Measurements from ENCODE around the gene MRGPRF. TPM values are rescaled to one million over a fixed set of nuclear protein-coding genes. Genes with fewer than 3 reads are reported as not detected.
"Not testable (repeated sequence)": the region's sequence is repeated elsewhere in the genome, so short reads cannot be mapped to it uniquely, and the experiment has no call there.

Gene MRGPRF
- polyA plus RNA-seq, 1 donor from 2014 or later = not detected

- Histone ChIP-seq H3K79me2 (replicated peaks; ENCODE audit: insufficient read depth, low read length) (no peaks in the 10 kb centered on the region), H3K9me3 (ENCODE audit: low read length) (no peaks in the 10 kb centered on the region), H3K27ac (ENCODE audit: low read length) (no peak overlapping the region), H3K27me3 (ENCODE audit: insufficient read depth, low read depth, low read length) (no peaks in the 10 kb centered on the region), H2AFZ (ENCODE audit: low read depth, low read length) (no peak overlapping the region), H3K36me3 (ENCODE audit: insufficient read depth, low read length) (no peaks in the 10 kb centered on the region), H3K4me2 (ENCODE audit: low read length) (no peak overlapping the region), H3K9ac (ENCODE audit: low read length) (no peak overlapping the region), H3K9me2 (ENCODE audit: insufficient read depth, low read length) (no peaks in the 10 kb centered on the region), H3K4me3 (ENCODE audit: low read length) (no peak overlapping the region), H4K20me1 (ENCODE audit: insufficient read depth) (no peaks in the 10 kb centered on the region), H3F3A (ENCODE audit: insufficient read depth, low read length, poor library complexity, severe bottlenecking) (no peaks in the 10 kb centered on the region)
- TF ChIP-seq POLR2AphosphoS5 (IDR thresholded peaks at IDR 0.05) (no peak), TAF1 (IDR thresholded peaks at IDR 0.05; ENCODE audit: low read depth) (no peak), RAD21 (conservative IDR thresholded peaks at IDR 0.05) (no peak), SMC3 (conservative IDR thresholded peaks at IDR 0.05; ENCODE audit: poor library complexity) (no peak), EP300 (conservative IDR thresholded peaks at IDR 0.05; ENCODE audit: poor library complexity, severe bottlenecking) (no peak)
- TF ChIP-seq, protein P1, sequence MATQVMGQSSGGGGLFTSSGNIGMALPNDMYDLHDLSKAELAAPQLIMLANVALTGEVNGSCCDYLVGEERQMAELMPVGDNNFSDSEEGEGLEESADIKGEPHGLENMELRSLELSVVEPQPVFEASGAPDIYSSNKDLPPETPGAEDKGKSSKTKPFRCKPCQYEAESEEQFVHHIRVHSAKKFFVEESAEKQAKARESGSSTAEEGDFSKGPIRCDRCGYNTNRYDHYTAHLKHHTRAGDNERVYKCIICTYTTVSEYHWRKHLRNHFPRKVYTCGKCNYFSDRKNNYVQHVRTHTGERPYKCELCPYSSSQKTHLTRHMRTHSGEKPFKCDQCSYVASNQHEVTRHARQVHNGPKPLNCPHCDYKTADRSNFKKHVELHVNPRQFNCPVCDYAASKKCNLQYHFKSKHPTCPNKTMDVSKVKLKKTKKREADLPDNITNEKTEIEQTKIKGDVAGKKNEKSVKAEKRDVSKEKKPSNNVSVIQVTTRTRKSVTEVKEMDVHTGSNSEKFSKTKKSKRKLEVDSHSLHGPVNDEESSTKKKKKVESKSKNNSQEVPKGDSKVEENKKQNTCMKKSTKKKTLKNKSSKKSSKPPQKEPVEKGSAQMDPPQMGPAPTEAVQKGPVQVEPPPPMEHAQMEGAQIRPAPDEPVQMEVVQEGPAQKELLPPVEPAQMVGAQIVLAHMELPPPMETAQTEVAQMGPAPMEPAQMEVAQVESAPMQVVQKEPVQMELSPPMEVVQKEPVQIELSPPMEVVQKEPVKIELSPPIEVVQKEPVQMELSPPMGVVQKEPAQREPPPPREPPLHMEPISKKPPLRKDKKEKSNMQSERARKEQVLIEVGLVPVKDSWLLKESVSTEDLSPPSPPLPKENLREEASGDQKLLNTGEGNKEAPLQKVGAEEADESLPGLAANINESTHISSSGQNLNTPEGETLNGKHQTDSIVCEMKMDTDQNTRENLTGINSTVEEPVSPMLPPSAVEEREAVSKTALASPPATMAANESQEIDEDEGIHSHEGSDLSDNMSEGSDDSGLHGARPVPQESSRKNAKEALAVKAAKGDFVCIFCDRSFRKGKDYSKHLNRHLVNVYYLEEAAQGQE (IDR thresholded peaks at IDR 0.05; ENCODE audit: borderline replicate concordance) = no peak
Observed at GRCh38 chr11:69000391-69000790, 12.7 kb downstream of the MRGPRF start.

DNA sequence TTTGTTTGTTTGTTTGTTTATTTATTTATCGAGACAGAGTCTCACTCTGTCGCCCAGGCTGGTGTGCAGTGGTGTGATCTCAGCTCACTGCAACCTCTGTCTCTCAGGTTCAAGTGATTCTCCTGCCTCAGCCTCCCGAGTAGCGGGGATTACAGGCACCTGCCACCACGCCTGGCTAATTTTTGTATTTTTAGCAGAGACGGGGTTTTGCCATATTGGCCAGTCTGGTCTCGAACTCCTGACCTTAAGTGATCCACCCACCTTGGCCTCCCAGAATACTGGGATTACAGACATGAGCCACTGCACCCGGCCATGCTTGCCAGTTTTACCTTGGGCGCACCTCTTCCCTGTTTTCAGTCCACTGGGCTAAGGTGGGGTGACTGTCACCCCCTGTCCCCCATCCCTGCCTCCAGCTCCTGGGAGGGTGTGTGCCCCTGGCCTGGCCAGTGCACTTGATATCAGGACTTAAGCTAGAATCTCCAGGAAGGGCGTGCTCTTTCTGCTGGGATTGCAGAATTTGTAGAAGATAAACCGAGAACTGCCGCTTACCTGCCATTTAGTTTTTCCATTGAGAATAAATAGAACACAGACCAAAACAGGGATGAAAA is 13.2 kb downstream of the MRGPRF start:
- H3K79me2 ChIP-seq (replicated peaks; ENCODE audit: insufficient read depth, low read length); H3K4me2 ChIP-seq (ENCODE audit: low read length); H3K9me2 ChIP-seq (ENCODE audit: insufficient read depth, low read length); H3F3A ChIP-seq (ENCODE audit: insufficient read depth, low read length, poor library complexity, severe bottlenecking); H3K27ac ChIP-seq (ENCODE audit: low read length); H3K4me3 ChIP-seq (ENCODE audit: low read length); H3K9me3 ChIP-seq (ENCODE audit: low read length); H2AFZ ChIP-seq (ENCODE audit: low read depth, low read length); H3K36me3 ChIP-seq (ENCODE audit: insufficient read depth, low read length); H3K27me3 ChIP-seq (ENCODE audit: insufficient read depth, low read depth, low read length); H4K20me1 ChIP-seq (ENCODE audit: insufficient read depth); H3K9ac ChIP-seq (ENCODE audit: low read length): not testable (repeated sequence)

GRCh38 chr11:68999093-68999747 is 13.8 kb downstream of the MRGPRF start:
- Histone ChIP-seq H3K4me3 (ENCODE audit: low read length) (no peak overlapping the region), H3K36me3 (ENCODE audit: insufficient read depth, low read length) (no peaks in the 10 kb centered on the region), H3K9ac (ENCODE audit: low read length) (no peak overlapping the region), H3K27me3 (ENCODE audit: insufficient read depth, low read depth, low read length) (no peaks in the 10 kb centered on the region), H3K9me2 (ENCODE audit: insufficient read depth, low read length) (no peaks in the 10 kb centered on the region), H3K79me2 (replicated peaks; ENCODE audit: insufficient read depth, low read length) (no peaks in the 10 kb centered on the region), H3K4me2 (ENCODE audit: low read length) (no peak overlapping the region), H3K9me3 (ENCODE audit: low read length) (no peaks in the 10 kb centered on the region), H2AFZ (ENCODE audit: low read depth, low read length) (no peak overlapping the region), H3F3A (ENCODE audit: insufficient read depth, low read length, poor library complexity, severe bottlenecking) (no peaks in the 10 kb centered on the region), H3K27ac (ENCODE audit: low read length) (no peak overlapping the region), H4K20me1 (ENCODE audit: insufficient read depth) (no peaks in the 10 kb centered on the region)
- TF ChIP-seq SMC3 (conservative IDR thresholded peaks at IDR 0.05; ENCODE audit: poor library complexity) (no peak), TAF1 (IDR thresholded peaks at IDR 0.05; ENCODE audit: low read depth) (no peak), EZH2 (IDR thresholded peaks at IDR 0.05; ENCODE audit: borderline replicate concordance, insufficient read depth, low read length, poor library complexity, severe bottlenecking) (no peak), EP300 (conservative IDR thresholded peaks at IDR 0.05; ENCODE audit: poor library complexity, severe bottlenecking) (no peak), MXI1 (conservative IDR thresholded peaks at IDR 0.05; ENCODE audit: poor library complexity, severe bottlenecking) (no peak), RAD21 (conservative IDR thresholded peaks at IDR 0.05) (no peak), POLR2AphosphoS5 (IDR thresholded peaks at IDR 0.05) (no peak)
- TF ChIP-seq, protein P1 (IDR thresholded peaks at IDR 0.05; ENCODE audit: borderline replicate concordance) = no peak
- TF ChIP-seq, protein P2, sequence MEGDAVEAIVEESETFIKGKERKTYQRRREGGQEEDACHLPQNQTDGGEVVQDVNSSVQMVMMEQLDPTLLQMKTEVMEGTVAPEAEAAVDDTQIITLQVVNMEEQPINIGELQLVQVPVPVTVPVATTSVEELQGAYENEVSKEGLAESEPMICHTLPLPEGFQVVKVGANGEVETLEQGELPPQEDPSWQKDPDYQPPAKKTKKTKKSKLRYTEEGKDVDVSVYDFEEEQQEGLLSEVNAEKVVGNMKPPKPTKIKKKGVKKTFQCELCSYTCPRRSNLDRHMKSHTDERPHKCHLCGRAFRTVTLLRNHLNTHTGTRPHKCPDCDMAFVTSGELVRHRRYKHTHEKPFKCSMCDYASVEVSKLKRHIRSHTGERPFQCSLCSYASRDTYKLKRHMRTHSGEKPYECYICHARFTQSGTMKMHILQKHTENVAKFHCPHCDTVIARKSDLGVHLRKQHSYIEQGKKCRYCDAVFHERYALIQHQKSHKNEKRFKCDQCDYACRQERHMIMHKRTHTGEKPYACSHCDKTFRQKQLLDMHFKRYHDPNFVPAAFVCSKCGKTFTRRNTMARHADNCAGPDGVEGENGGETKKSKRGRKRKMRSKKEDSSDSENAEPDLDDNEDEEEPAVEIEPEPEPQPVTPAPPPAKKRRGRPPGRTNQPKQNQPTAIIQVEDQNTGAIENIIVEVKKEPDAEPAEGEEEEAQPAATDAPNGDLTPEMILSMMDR (IDR thresholded peaks at IDR 0.05; ENCODE audit: poor library complexity, severe bottlenecking) = no peak

All from neural cell (in vitro differentiated cells).